OCI-LY1 (cell line): Measurements from ENCODE around the gene POLR3GL.

Source experiments
- H2AFZ ChIP-seq: fragments of 200-600 bp; sonication (generic), shearing (Covaris generic); 2 replicates; pipeline ENCODE4 v1.6.0; 2014; ENCODE audit warnings: antibody characterized with exemption, mild to moderate bottlenecking, low read length
- H3F3A ChIP-seq: fragments of 200-600 bp; sonication (generic), shearing (Covaris generic); 2 replicates; pipeline ENCODE4 v1.6.0; 2014; ENCODE audit warnings: mild to moderate bottlenecking, antibody characterized with exemption, low read length, moderate library complexity; ENCODE audit not compliant: insufficient read depth
- H3K27ac ChIP-seq: fragments of 200-600 bp; sonication (generic); 2 replicates; pipeline ENCODE4 v1.5.1; 2014; ENCODE audit warnings: low read length, mixed run types, mild to moderate bottlenecking, low read depth; ENCODE audit not compliant: poor library complexity, severe bottlenecking
- H3K27me3 ChIP-seq: fragments of 200-600 bp; sonication (generic); 2 replicates; pipeline ENCODE4 v1.6.0; 2014; ENCODE audit warnings: antibody characterized with exemption, mild to moderate bottlenecking, low read length, moderate library complexity; ENCODE audit not compliant: insufficient read depth
- H3K36me3 ChIP-seq: fragments of 200-600 bp; sonication (generic); 2 replicates; pipeline ENCODE4 v1.6.1; 2014; ENCODE audit warnings: mild to moderate bottlenecking, antibody characterized with exemption, low read length, moderate library complexity, mixed read lengths; ENCODE audit not compliant: insufficient read depth
- H3K4me1 ChIP-seq: fragments of 200-600 bp; sonication (generic); 2 replicates; pipeline ENCODE4 v1.5.1; 2014; ENCODE audit warnings: mild to moderate bottlenecking, low read length, moderate library complexity; ENCODE audit not compliant: insufficient read depth, severe bottlenecking
- H3K4me2 ChIP-seq: fragments of 200-600 bp; sonication (generic), shearing (Covaris generic); 2 replicates; pipeline ENCODE4 v1.6.1; 2014; ENCODE audit warnings: low read length
- H3K4me3 ChIP-seq: fragments of 200-600 bp; sonication (generic); 2 replicates; pipeline ENCODE4 v1.5.1; 2014; ENCODE audit warnings: low read length, low read depth, mild to moderate bottlenecking, mixed read lengths; ENCODE audit not compliant: poor library complexity, severe bottlenecking
- H3K79me2 ChIP-seq: fragments of 200-600 bp; shearing (Covaris generic); 2 replicates; pipeline ENCODE4 v1.6.1; 2016; ENCODE audit warnings: mixed run types, low read length, mixed read lengths; ENCODE audit not compliant: insufficient read depth
- H3K9ac ChIP-seq: fragments of 200-600 bp; sonication (generic), shearing (Covaris generic); 2 replicates; pipeline ENCODE4 v1.6.1; 2014; ENCODE audit warnings: mild to moderate bottlenecking, low read length, mixed read lengths
- H3K9me2 ChIP-seq: fragments of 200-600 bp; sonication (generic), shearing (Covaris generic); 2 replicates; pipeline ENCODE4 v1.6.1; 2014; ENCODE audit warnings: low read depth, mild to moderate bottlenecking, low read length, mixed read lengths
- H3K9me3 ChIP-seq: fragments of 200-600 bp; shearing (Covaris generic); 2 replicates; pipeline ENCODE4 v1.6.1; 2014; ENCODE audit warnings: low read length, mixed read lengths
- H4K20me1 ChIP-seq: fragments of 200-600 bp; sonication (generic), shearing (Covaris generic); 2 replicates; pipeline ENCODE4 v1.6.0; 2016; ENCODE audit warnings: mild to moderate bottlenecking, low read length; ENCODE audit not compliant: insufficient read depth
- EZH2 ChIP-seq: fragments of 200-600 bp; sonication (generic), shearing (Covaris generic); IDR thresholded peaks from 2 replicates; pipeline ENCODE4 v1.8.0; 2017; ENCODE audit warnings: borderline replicate concordance, mixed run types, mild to moderate bottlenecking, antibody characterized with exemption, low read length, moderate library complexity, mixed read lengths
- TF ChIP-seq, protein P1 (sequence below): fragments of 200-600 bp; sonication (generic), shearing (Covaris generic); IDR thresholded peaks from 2 replicates; pipeline ENCODE4 v1.5.1; 2017; ENCODE audit warnings: mild to moderate bottlenecking, antibody characterized with exemption, low read length, moderate library complexity, mixed read lengths

POLR3GL gene

DNA sequence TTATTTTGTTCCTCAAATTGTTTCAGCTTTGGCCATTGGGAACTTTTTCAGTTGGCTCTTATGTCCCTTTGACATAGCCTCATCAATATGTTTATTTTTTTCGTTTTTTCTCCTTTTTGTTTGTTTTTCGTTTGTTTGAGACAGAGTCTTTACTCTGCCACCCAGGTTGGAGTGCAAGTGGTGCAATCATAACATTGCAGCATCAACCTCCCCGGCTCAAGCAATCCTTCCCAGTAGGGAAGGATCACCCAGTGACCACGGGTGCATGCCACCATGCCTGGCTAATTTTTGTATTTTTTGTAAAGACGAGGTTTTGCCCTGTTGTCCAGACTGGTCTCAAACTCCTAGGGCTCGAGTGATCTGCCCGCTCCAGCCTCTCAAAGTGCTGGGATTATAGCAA lies 8.1 kb downstream of the POLR3GL start:
- Histone ChIP-seq H3K27ac (peak overlapping the region; percentile 4), H3F3A (no peaks in the 10 kb centered on the region), H3K36me3 (peaks cover 2% of the 10 kb centered on the region), H3K4me3 (no peak overlapping the region), H3K9me2 (no peaks in the 10 kb centered on the region), H3K27me3 (no peaks in the 10 kb centered on the region), H2AFZ (no peak overlapping the region), H3K79me2 (no peaks in the 10 kb centered on the region; the same call in 1 of the 2 replicates), H3K9me3 (peaks cover 2% of the 10 kb centered on the region; the same call in 1 of the 2 replicates), H3K9ac (no peak overlapping the region), H4K20me1 (no peaks in the 10 kb centered on the region), H3K4me2 (no peak overlapping the region), H3K4me1 (peaks cover 7% of the 10 kb centered on the region)
- no peak for TF ChIP-seq EZH2
- TF ChIP-seq, protein P1, sequence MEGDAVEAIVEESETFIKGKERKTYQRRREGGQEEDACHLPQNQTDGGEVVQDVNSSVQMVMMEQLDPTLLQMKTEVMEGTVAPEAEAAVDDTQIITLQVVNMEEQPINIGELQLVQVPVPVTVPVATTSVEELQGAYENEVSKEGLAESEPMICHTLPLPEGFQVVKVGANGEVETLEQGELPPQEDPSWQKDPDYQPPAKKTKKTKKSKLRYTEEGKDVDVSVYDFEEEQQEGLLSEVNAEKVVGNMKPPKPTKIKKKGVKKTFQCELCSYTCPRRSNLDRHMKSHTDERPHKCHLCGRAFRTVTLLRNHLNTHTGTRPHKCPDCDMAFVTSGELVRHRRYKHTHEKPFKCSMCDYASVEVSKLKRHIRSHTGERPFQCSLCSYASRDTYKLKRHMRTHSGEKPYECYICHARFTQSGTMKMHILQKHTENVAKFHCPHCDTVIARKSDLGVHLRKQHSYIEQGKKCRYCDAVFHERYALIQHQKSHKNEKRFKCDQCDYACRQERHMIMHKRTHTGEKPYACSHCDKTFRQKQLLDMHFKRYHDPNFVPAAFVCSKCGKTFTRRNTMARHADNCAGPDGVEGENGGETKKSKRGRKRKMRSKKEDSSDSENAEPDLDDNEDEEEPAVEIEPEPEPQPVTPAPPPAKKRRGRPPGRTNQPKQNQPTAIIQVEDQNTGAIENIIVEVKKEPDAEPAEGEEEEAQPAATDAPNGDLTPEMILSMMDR, result no peak

DNA sequence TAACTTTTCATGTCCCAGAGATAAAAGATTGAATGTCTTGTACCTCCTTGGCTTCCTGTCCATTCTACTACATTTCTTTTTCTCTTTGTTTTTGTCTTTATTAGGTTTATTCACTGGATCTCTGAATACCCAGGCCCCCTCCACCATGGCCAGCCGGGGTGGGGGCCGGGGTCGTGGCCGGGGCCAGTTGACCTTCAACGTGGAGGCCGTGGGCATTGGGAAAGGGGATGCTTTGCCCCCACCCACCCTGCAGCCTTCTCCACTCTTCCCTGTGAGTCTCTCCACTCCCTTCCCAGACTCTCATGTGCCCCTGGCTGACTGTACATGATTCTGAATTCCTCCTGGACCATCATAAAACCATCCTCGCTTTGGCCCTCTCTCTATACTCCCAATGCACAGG lies 10.2 kb downstream of the POLR3GL start:
- Histone ChIP-seq H3K4me3 (no peak overlapping the region), H3K4me2 (no peak overlapping the region), H2AFZ (no peak overlapping the region), H3K9me2 (no peaks in the 10 kb centered on the region), H3K79me2 (no peaks in the 10 kb centered on the region), H3K36me3 (peaks cover 5% of the 10 kb centered on the region; the same call in 1 of the 2 replicates), H3K27me3 (no peaks in the 10 kb centered on the region), H3K4me1 (peaks cover 28% of the 10 kb centered on the region), H3K9ac (no peak overlapping the region), H3K27ac (no peak overlapping the region), H3K9me3 (no peaks in the 10 kb centered on the region), H4K20me1 (no peaks in the 10 kb centered on the region), H3F3A (no peaks in the 10 kb centered on the region)
- TF ChIP-seq EZH2, result no peak
- TF ChIP-seq, protein P1, result no peak

DNA sequence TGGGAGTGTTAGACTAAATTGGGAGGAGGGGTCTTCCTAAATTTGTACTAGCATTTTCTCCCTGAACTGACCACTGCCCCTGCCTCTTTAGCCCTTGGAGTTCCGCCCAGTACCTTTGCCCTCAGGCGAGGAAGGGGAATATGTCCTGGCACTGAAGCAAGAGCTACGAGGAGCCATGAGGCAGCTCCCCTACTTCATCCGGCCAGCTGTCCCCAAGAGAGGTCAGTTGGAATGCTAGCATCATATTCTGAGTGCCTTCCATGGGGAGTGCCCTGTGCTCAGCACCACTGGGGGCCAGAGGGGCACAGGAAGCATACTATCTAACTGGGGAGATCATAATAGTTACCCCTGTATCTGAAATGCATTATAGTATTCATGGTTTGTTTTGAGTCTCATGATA lies 10.7 kb downstream of the POLR3GL start:
- TF ChIP-seq, protein P1, result no peak
- no peak for TF ChIP-seq EZH2

More for the DNA sequence above, 10.7 kb downstream of the POLR3GL start:
- Histone ChIP-seq H3K9me2 (no peaks in the 10 kb centered on the region), H3K4me3 (no peak overlapping the region), H3K9ac (no peak overlapping the region), H3K36me3 (peaks cover 5% of the 10 kb centered on the region; the same call in 1 of the 2 replicates), H3K4me2 (no peak overlapping the region), H3K27ac (no peak overlapping the region), H2AFZ (no peak overlapping the region), H3K27me3 (no peaks in the 10 kb centered on the region), H3K4me1 (peaks cover 33% of the 10 kb centered on the region), H3K9me3 (no peaks in the 10 kb centered on the region), H3K79me2 (no peaks in the 10 kb centered on the region), H3F3A (no peaks in the 10 kb centered on the region), H4K20me1 (no peaks in the 10 kb centered on the region)
